Measurements from ENCODE around the gene ESYT2. TPM values are rescaled to one million over a fixed set of nuclear protein-coding genes. Genes with fewer than 3 reads are reported as not detected.
A peak's percentile ranks its signal among the peaks of the same experiment; 100 is the strongest.
"Not testable (repeated sequence)": the region's sequence is repeated elsewhere in the genome, so short reads cannot be mapped to it uniquely, and the experiment has no call there.

The ESYT2 gene, protein sequence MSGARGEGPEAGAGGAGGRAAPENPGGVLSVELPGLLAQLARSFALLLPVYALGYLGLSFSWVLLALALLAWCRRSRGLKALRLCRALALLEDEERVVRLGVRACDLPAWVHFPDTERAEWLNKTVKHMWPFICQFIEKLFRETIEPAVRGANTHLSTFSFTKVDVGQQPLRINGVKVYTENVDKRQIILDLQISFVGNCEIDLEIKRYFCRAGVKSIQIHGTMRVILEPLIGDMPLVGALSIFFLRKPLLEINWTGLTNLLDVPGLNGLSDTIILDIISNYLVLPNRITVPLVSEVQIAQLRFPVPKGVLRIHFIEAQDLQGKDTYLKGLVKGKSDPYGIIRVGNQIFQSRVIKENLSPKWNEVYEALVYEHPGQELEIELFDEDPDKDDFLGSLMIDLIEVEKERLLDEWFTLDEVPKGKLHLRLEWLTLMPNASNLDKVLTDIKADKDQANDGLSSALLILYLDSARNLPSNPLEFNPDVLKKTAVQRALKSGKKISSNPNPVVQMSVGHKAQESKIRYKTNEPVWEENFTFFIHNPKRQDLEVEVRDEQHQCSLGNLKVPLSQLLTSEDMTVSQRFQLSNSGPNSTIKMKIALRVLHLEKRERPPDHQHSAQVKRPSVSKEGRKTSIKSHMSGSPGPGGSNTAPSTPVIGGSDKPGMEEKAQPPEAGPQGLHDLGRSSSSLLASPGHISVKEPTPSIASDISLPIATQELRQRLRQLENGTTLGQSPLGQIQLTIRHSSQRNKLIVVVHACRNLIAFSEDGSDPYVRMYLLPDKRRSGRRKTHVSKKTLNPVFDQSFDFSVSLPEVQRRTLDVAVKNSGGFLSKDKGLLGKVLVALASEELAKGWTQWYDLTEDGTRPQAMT
- total RNA-seq, result 53.1 and 54.1 TPM in 2 replicates

DNA sequence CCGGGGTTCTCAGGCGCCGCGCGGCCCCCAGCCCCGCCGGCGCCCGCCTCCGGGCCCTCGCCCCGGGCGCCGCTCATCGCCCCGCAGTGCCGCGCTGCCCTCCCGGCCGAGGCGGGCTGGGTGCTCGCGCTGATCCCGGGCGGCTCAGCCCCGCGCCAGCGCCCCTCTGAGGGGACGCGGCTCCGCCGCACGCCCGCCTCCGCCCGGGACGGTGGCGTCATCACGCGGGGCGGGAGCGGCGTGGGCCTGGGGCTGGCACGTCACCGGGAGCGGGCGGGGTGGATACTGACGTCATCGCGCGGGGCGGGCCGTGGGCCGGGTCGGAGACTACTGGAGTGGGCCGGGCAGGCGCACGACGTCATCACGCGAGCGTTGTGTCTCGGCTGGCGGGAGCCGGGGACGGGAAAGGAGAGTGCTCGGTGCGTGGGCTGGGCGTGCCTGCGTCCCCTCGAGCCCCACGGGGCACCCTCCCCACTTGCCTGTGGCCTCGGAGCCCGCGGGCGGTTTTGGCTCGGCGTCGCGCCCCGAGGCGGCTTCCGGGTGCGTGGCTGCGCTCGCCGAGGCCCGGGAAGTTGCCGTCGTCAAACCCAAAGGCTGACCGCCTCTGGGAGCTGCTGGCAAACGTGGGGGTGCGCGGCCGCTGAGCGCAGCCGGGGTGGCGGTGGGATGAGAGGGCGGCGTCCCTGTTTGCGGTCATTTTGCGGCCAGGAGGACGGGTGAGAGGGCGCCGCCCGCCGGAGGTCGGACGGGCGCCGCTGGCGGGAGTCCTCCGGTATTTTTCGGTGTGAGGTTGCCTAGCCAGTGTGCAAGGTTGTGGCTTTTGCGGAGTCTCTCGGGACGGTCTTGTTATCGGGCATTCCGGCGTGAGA is at the start of gene ESYT2:
TSS of gene ESYT2 (minus strand) at position 168 of the 869 bp plus-strand sequence. CDS start at position 77, 91 bp downstream.
- TF ChIP-seq, protein P1, sequence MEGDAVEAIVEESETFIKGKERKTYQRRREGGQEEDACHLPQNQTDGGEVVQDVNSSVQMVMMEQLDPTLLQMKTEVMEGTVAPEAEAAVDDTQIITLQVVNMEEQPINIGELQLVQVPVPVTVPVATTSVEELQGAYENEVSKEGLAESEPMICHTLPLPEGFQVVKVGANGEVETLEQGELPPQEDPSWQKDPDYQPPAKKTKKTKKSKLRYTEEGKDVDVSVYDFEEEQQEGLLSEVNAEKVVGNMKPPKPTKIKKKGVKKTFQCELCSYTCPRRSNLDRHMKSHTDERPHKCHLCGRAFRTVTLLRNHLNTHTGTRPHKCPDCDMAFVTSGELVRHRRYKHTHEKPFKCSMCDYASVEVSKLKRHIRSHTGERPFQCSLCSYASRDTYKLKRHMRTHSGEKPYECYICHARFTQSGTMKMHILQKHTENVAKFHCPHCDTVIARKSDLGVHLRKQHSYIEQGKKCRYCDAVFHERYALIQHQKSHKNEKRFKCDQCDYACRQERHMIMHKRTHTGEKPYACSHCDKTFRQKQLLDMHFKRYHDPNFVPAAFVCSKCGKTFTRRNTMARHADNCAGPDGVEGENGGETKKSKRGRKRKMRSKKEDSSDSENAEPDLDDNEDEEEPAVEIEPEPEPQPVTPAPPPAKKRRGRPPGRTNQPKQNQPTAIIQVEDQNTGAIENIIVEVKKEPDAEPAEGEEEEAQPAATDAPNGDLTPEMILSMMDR (IDR thresholded peaks at IDR 0.05; ENCODE audit: insufficient read depth, low read length, poor library complexity, severe bottlenecking), result peak; percentile 14
- H3K27me3 ChIP-seq (ENCODE audit: control insufficient read depth, insufficient read depth, low read length), result no peaks in the 10 kb centered on the region
- H3K36me3 ChIP-seq (ENCODE audit: control insufficient read depth, insufficient read depth, low read length), result no peaks in the 10 kb centered on the region
- H3K4me3 ChIP-seq (ENCODE audit: low read depth, low read length), result peak within 1 kb of the TSS; percentile 98
- DNase-seq (ENCODE audit: low read depth), result peak; percentile 67

DNA sequence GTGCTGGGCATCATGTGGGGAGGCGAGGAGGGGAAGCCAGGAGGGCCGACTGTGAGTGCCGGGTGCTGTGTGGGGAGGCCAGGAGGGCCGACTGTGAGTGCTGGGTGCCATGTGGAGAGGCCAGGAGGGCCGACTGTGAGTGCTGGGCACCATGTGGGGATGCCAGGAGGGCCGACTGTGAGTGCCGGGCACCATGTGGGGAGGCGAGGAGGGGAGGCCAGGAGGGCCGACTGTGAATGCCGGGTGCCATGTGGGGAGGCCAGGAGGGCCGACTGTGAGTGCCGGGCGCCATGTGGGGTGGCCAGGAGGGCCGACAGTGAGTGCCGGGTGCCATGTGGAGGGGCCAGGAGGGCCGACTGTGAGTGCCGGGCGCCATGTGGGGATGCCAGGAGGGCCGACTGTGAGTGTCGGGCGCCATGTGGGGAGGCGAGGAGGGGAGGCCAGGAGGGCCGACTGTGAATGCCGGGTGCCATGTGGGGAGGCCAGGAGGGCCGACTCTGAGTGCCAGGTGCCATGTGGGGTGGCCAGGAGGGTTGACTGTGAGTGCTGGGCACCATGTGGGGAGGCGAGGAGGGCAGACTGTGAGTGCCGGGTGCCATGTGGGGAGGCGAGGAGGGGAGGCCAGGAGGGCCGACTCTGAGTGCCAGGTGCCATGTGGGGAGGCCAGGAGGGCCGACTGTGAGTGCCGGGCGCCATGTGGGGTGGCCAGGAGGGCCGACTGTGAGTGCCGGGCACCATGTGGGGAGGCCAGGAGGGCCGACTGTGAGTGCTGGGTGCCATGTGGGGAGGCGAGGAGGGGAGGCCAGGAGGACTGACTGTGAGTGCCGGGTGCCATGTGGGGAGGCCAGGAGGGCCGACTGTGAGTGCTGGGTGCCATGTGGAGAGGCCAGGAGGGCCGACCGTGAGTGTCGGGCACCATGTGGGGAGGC is 49.1 kb upstream of the ESYT2 start:
- H3K27me3 ChIP-seq (ENCODE audit: control insufficient read depth, insufficient read depth, low read length); DNase-seq (ENCODE audit: low read depth); H3K36me3 ChIP-seq (ENCODE audit: control insufficient read depth, insufficient read depth, low read length); H3K4me3 ChIP-seq (ENCODE audit: low read depth, low read length): not testable (repeated sequence)

DNA sequence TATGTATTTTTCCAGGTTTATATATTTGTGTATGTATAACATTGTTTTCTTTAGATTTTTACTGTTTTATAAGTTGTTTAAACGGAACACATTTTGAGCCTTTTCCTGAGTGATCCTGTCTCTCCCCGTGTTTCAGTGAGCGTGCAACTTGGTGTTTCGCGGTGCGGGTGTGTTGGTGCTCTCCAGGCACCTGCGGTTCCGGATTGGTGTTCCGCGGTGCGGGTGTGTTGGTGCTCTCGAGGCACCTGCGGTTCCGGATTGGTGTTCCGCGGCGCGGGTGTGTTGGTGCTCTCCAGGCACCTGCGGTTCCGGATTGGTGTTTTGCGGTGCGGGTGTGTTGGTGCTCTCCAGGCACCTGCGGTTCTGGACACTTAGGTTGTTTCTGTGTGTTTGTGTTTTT is 47.7 kb upstream of the ESYT2 start:
- TF ChIP-seq, protein P1 (IDR thresholded peaks at IDR 0.05; ENCODE audit: insufficient read depth, low read length, poor library complexity, severe bottlenecking), result no peak
- no peak for DNase-seq (ENCODE audit: low read depth)
- H3K36me3 ChIP-seq (ENCODE audit: control insufficient read depth, insufficient read depth, low read length), result peaks cover 1% of the 10 kb centered on the region
- H3K27me3 ChIP-seq (ENCODE audit: control insufficient read depth, insufficient read depth, low read length), result no peaks in the 10 kb centered on the region
- H3K4me3 ChIP-seq (ENCODE audit: low read depth, low read length), result no peak overlapping the region

DNA sequence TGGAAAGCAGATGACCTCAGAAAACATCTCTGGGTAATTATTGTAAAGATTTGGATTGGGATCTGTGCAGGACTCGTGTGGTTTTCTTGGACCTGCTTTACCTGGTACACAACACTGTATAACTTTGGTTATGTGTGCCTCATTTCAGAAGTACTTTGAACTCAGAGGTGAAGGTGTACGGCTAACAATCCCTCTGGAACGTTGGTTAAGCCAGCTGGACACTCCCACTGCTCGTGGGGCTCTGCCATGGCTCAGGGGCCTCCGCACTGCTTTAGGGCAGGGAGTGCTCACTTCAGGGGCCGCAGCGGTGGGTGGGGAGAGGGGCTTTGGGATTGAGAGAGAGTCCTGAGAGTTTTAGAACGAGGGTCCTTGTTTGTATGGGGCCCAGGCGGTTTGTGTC is 40.6 kb upstream of the ESYT2 start:
- H3K4me3 ChIP-seq (ENCODE audit: low read depth, low read length), result no peak overlapping the region
- no peaks in the 10 kb centered on the region for H3K27me3 ChIP-seq (ENCODE audit: control insufficient read depth, insufficient read depth, low read length)
- TF ChIP-seq, protein P1 (IDR thresholded peaks at IDR 0.05; ENCODE audit: insufficient read depth, low read length, poor library complexity, severe bottlenecking), result no peak
- DNase-seq (ENCODE audit: low read depth), result no peak
- no peaks in the 10 kb centered on the region for H3K36me3 ChIP-seq (ENCODE audit: control insufficient read depth, insufficient read depth, low read length)

DNA sequence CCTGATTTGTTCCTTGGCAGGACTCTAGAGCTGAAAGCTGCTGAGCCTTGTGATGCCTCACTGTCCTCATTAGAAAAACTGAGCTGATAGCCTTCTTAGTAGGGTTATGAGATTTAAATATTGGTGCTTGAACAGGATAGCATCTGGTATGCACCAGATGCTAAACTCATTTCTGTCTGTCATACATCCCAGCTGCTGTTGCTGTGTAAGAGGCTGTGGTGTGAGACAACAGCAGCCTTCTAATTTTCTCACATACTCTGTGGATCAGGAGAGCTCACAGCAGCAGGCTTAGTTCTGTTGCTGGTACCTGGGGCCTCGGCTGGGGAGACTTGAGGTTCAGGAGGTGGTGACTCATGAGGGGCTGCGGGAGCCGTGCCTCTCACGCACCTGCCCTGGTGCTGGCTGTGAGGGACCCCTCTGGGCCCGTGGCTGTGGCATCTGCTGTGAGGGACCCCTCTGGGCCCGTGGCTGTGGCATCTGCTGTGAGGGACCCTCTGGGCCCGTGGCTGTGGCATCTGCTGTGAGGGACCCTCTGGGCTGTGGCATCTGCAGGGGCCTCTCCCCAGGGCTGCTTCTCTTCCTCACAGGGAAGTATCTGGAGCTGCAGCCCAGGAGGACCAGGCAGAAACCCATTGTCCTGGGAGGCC is 39.6 kb upstream of the ESYT2 start:
- H3K36me3 ChIP-seq (ENCODE audit: control insufficient read depth, insufficient read depth, low read length), result no peaks in the 10 kb centered on the region
- DNase-seq (ENCODE audit: low read depth), result no peak
- TF ChIP-seq, protein P1 (IDR thresholded peaks at IDR 0.05; ENCODE audit: insufficient read depth, low read length, poor library complexity, severe bottlenecking), result no peak

More for the DNA sequence above, 39.6 kb upstream of the ESYT2 start:
- no peaks in the 10 kb centered on the region for H3K27me3 ChIP-seq (ENCODE audit: control insufficient read depth, insufficient read depth, low read length)
- H3K4me3 ChIP-seq (ENCODE audit: low read depth, low read length), result no peak overlapping the region
